SU-DHL-6 (cell line): ENCODE data around the gene ANKRD23.

ENCODE experiments used
- CTCF ChIP-seq: fragments of 200-600 bp; sonication (generic); IDR thresholded peaks from one replicate; pipeline ENCODE4 v1.5.1; 2017; ENCODE audit warnings: antibody characterized with exemption, mild to moderate bottlenecking, low read length, moderate library complexity; ENCODE audit not compliant: insufficient read depth, poor library complexity, severe bottlenecking
- EZH2phosphoT487 ChIP-seq: fragments of 200-600 bp; sonication (generic), shearing (Covaris generic); conservative IDR thresholded peaks from 2 replicates; pipeline ENCODE4 v1.6.1; 2018; ENCODE audit warnings: mild to moderate bottlenecking, antibody characterized with exemption, low read length, moderate library complexity, mixed read lengths

- TF ChIP-seq CTCF (no peak), EZH2phosphoT487 (no peak)
Observed at GRCh38 chr2:96848264-96848663, 4.4 kb upstream of the ANKRD23 start.
